ENCODE results near the gene ROBO1. TPM values are rescaled to one million over a fixed set of nuclear protein-coding genes. Genes with fewer than 3 reads are reported as not detected.

ROBO1 gene
- total and polyA plus RNA-seq, 2 donors (not counting 1 experiment from before 2014, with no cell fraction given): 0.27 to 3.2 TPM

DNA sequence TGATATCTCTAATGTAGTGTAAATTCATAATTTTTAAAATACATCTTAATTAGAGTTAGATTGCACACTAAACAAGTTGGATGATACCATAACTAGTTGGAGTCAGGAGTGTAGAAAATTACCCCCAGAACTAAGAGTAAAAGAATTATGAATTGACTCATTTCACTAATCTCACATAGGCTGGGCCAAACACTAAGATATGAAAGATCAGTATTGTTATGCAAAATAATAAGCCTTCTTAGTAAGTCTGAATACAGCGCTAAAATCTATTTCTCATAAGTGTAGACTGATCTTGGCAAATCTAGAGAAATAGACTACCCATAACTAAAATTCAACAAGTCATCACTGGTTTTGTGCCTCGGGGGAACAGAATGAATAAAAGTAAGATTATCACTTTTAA, 979.0 kb downstream of the ROBO1 start:
- intact Hi-C loops (cut with micrococcal nuclease): no loop called here
- H3K4me2 ChIP-seq (replicated peaks; ENCODE audit: low read depth, low read length, poor library complexity, severe bottlenecking): no peak overlapping the region
- ChIA-PET CTCF (no interaction called here), POLR2A (no interaction called here)
- no peak overlapping the region for H3K4me3 Mint-ChIP-seq
- H3K9ac ChIP-seq (ENCODE audit: low read length): no peak overlapping the region
- WGBS (ENCODE audit: insufficient coverage): no CpG with 5 or more reads among the region's 2 CpGs
- ATAC-seq (ENCODE audit: low read depth): no peak
- H3K4me3 ChIP-seq (ENCODE audit: control extremely low read depth in 1 of 5, extremely low read depth in 1 of 5, insufficient read depth in 1 of 5, low read depth in 2 of 5, low read length in 4 of 5): no peak overlapping the region
- DNase-seq: no peak
- no peaks in the 10 kb centered on the region for H3K27me3 ChIP-seq (replicated peaks in 1 of 4; ENCODE audit: control extremely low read depth in 1 of 4, control insufficient read depth in 3 of 4, insufficient read depth in 4 of 4, low read length in 3 of 4)
- no peak overlapping the region for H2AFZ ChIP-seq (ENCODE audit: insufficient read depth, low read depth, low read length, poor library complexity, severe bottlenecking)
- H3K27ac ChIP-seq (ENCODE audit: low read length in 2 of 2): no peak overlapping the region
- no peak for TF ChIP-seq EZH2 (IDR thresholded peaks at IDR 0.05; ENCODE audit: borderline replicate concordance, insufficient read depth, low read depth, low read length, poor library complexity, severe bottlenecking)
- TF ChIP-seq, protein P1, sequence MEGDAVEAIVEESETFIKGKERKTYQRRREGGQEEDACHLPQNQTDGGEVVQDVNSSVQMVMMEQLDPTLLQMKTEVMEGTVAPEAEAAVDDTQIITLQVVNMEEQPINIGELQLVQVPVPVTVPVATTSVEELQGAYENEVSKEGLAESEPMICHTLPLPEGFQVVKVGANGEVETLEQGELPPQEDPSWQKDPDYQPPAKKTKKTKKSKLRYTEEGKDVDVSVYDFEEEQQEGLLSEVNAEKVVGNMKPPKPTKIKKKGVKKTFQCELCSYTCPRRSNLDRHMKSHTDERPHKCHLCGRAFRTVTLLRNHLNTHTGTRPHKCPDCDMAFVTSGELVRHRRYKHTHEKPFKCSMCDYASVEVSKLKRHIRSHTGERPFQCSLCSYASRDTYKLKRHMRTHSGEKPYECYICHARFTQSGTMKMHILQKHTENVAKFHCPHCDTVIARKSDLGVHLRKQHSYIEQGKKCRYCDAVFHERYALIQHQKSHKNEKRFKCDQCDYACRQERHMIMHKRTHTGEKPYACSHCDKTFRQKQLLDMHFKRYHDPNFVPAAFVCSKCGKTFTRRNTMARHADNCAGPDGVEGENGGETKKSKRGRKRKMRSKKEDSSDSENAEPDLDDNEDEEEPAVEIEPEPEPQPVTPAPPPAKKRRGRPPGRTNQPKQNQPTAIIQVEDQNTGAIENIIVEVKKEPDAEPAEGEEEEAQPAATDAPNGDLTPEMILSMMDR (IDR thresholded peaks at IDR 0.05): no peak
- no peaks in the 10 kb centered on the region for H3K27me3 Mint-ChIP-seq
- no peaks in the 10 kb centered on the region for H3K9me3 Mint-ChIP-seq (ENCODE audit: insufficient read depth)
- no peaks in the 10 kb centered on the region for H4K20me1 ChIP-seq (ENCODE audit: control insufficient read depth, insufficient read depth, low read length, poor library complexity, severe bottlenecking)
- H3K79me2 ChIP-seq (ENCODE audit: control insufficient read depth, insufficient read depth, low read length): no peaks in the 10 kb centered on the region
- peaks cover 0 to 5% (median 0%) of the 10 kb centered on the region in 3 donors for H3K9me3 ChIP-seq (ENCODE audit: control extremely low read depth in 1 of 3, control insufficient read depth in 2 of 3, insufficient read depth in 1 of 3, low read length in 2 of 3)
- H3K4me1 Mint-ChIP-seq: no peaks in the 10 kb centered on the region
- no peak overlapping the region for H3K27ac Mint-ChIP-seq
- H3K36me3 ChIP-seq (replicated peaks in 1 of 2; ENCODE audit: control extremely low read depth in 1 of 2, control insufficient read depth in 1 of 2, extremely low read depth in 1 of 2, insufficient read depth in 2 of 2, low read length in 1 of 2): no peaks in the 10 kb centered on the region
- no peaks in the 10 kb centered on the region for H3K4me1 ChIP-seq (ENCODE audit: control insufficient read depth in 2 of 2, insufficient read depth in 2 of 2, low read length in 2 of 2)

DNA sequence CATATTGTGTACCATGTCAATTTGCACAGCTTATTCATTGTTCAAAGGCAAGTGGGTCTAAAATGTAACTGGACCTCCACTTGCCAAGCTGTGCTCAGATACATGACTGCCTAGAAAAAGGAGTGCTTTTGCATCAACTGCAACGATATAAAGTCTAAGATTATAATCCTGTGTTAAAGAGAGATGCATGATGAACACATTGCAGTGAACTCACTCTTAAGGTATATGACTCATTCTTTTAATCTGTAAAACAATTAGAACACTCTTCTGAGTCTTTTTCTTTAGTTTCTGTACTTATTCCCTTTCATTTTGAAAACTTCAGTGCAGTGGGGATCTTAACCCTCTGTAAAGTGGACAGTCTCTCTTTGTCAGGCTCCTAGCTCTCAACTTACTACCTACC, 982.8 kb downstream of the ROBO1 start:
- H2AFZ ChIP-seq (ENCODE audit: insufficient read depth, low read depth, low read length, poor library complexity, severe bottlenecking): no peak overlapping the region
- CTCF ChIA-PET: no interaction called here
- DNase-seq (no peak), ATAC-seq (ENCODE audit: low read depth) (no peak)
- H3K36me3 ChIP-seq (replicated peaks in 1 of 2; ENCODE audit: control extremely low read depth in 1 of 2, control insufficient read depth in 1 of 2, extremely low read depth in 1 of 2, insufficient read depth in 2 of 2, low read length in 1 of 2): no peaks in the 10 kb centered on the region
- WGBS (ENCODE audit: insufficient coverage): no CpG with 5 or more reads among the region's 1 CpG
- H3K27ac ChIP-seq (ENCODE audit: low read length in 2 of 2): no peak overlapping the region
- H3K4me3 ChIP-seq (ENCODE audit: control extremely low read depth in 1 of 5, extremely low read depth in 1 of 5, insufficient read depth in 1 of 5, low read depth in 2 of 5, low read length in 4 of 5): no peak overlapping the region
- no peaks in the 10 kb centered on the region for H3K79me2 ChIP-seq (ENCODE audit: control insufficient read depth, insufficient read depth, low read length)
- H3K4me2 ChIP-seq (replicated peaks; ENCODE audit: low read depth, low read length, poor library complexity, severe bottlenecking): no peak overlapping the region
- Mint-ChIP-seq H3K4me1 (no peaks in the 10 kb centered on the region), H3K27me3 (no peaks in the 10 kb centered on the region), H3K4me3 (no peak overlapping the region), H3K27ac (no peak overlapping the region), H3K9me3 (ENCODE audit: insufficient read depth) (no peaks in the 10 kb centered on the region)
- no peaks in the 10 kb centered on the region for H3K27me3 ChIP-seq (replicated peaks in 1 of 4; ENCODE audit: control extremely low read depth in 1 of 4, control insufficient read depth in 3 of 4, insufficient read depth in 4 of 4, low read length in 3 of 4)
- no peak overlapping the region for H3K9ac ChIP-seq (ENCODE audit: low read length)
- no peaks in the 10 kb centered on the region for H3K4me1 ChIP-seq (ENCODE audit: control insufficient read depth in 2 of 2, insufficient read depth in 2 of 2, low read length in 2 of 2)
- no peaks in the 10 kb centered on the region for H4K20me1 ChIP-seq (ENCODE audit: control insufficient read depth, insufficient read depth, low read length, poor library complexity, severe bottlenecking)
- POLR2A ChIA-PET: no interaction called here
- intact Hi-C loops (cut with micrococcal nuclease): no loop called here
- H3K9me3 ChIP-seq (ENCODE audit: control extremely low read depth in 1 of 3, control insufficient read depth in 2 of 3, insufficient read depth in 1 of 3, low read length in 2 of 3): peaks cover 0 to 5% (median 0%) of the 10 kb centered on the region in 3 donors
- TF ChIP-seq, protein P1 (IDR thresholded peaks at IDR 0.05): no peak
- no peak for TF ChIP-seq EZH2 (IDR thresholded peaks at IDR 0.05; ENCODE audit: borderline replicate concordance, insufficient read depth, low read depth, low read length, poor library complexity, severe bottlenecking)

Data from B cell (primary cell).